Testis (tissue), 2 donors: ENCODE results near the gene ANGPTL4.
"Not testable (repeated sequence)": the region's sequence is repeated elsewhere in the genome, so short reads cannot be mapped to it uniquely, and the experiment has no call there.

ENCODE experiments used
- CTCF ChIP-seq, 3 experiments: fragments of 450-650 bp in 2 of 3; fragments of 200-600 bp in 1 of 3; sonication (generic) in 1 of 3; IDR thresholded peaks; one replicate each; pipeline ENCODE4 v1.5.1; 2016 to 2019; ENCODE audit warnings: antibody characterized with exemption in 3 of 3, mild to moderate bottlenecking in 2 of 3, moderate library complexity in 1 of 3
- POLR2A ChIP-seq: fragments of 450-650 bp; IDR thresholded peaks from one replicate; pipeline ENCODE4 v1.6.1; 2017; ENCODE audit warnings: antibody characterized with exemption, mild to moderate bottlenecking, moderate library complexity

DNA sequence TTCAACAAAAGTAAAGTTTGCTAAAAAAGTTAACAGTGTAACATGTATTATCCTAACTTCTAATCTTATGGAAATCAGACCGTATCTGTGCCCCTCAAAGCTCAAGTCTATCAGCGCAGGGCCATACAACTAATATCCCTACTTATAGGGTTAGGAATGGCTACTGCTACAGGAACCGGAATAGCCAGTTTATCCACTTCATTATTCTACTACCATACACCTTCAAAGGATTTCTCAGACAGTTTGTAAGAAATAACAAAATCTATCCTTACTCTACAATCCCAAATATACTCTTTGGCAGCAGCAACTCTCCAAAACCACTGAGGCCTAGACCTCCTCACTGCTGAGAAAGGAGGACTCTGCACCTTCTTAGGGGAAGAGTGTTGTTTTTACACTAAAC lies 21.6 kb downstream of the ANGPTL4 start:
- TF ChIP-seq CTCF (IDR thresholded peaks at IDR 0.05); POLR2A: not testable (repeated sequence)
